Parathyroid adenoma (tissue), 2 donors: ENCODE data around the gene BOK.
"Not testable (repeated sequence)": the region's sequence is repeated elsewhere in the genome, so short reads cannot be mapped to it uniquely, and the experiment has no call there.

ENCODE experiments used
- H2AFZ ChIP-seq: fragments of 300-600 bp; sonication (generic); one replicate; pipeline ENCODE4 v1.7.0; 2017; ENCODE audit warnings: antibody characterized with exemption, mild to moderate bottlenecking
- H3K27ac ChIP-seq: fragments of 300-600 bp; sonication (generic); one replicate; pipeline ENCODE4 v1.7.0; 2017
- H3K27me3 ChIP-seq: fragments of 300-600 bp; sonication (generic); one replicate; pipeline ENCODE4 v1.7.0; 2017; ENCODE audit warnings: low read length; ENCODE audit not compliant: control insufficient read depth, insufficient read depth
- H3K36me3 ChIP-seq: fragments of 300-600 bp; sonication (generic); one replicate; pipeline ENCODE4 v1.7.0; 2017; ENCODE audit warnings: low read length; ENCODE audit not compliant: control insufficient read depth, insufficient read depth
- H3K4me1 ChIP-seq: fragments of 300-600 bp; sonication (generic); one replicate; pipeline ENCODE4 v1.7.0; 2017; ENCODE audit warnings: control low read depth
- H3K4me2 ChIP-seq: fragments of 300-600 bp; sonication (generic); one replicate; pipeline ENCODE4 v1.7.0; 2017; ENCODE audit warnings: low read length
- H3K4me3 ChIP-seq: fragments of 300-600 bp; sonication (generic); one replicate; pipeline ENCODE4 v1.7.0; 2017; ENCODE audit warnings: low read depth, low read length
- H3K79me2 ChIP-seq: fragments of 300-600 bp; sonication (generic); one replicate; pipeline ENCODE4 v1.7.0; 2017; ENCODE audit warnings: control low read depth
- H3K9ac ChIP-seq: fragments of 300-600 bp; sonication (generic); one replicate; pipeline ENCODE4 v1.7.0; 2017; ENCODE audit warnings: mild to moderate bottlenecking
- H3K9me3 ChIP-seq: fragments of 300-600 bp; sonication (generic); one replicate; pipeline ENCODE4 v1.7.0; 2017; ENCODE audit warnings: low read length; ENCODE audit not compliant: control insufficient read depth
- TF ChIP-seq, protein P1 (sequence below): fragments of 300-600 bp; sonication (generic); IDR thresholded peaks from one replicate; pipeline ENCODE4 v1.7.0; 2017; ENCODE audit warnings: antibody characterized with exemption, mild to moderate bottlenecking
- donor health status: primary hyperparathyroidism.

BOK gene

DNA sequence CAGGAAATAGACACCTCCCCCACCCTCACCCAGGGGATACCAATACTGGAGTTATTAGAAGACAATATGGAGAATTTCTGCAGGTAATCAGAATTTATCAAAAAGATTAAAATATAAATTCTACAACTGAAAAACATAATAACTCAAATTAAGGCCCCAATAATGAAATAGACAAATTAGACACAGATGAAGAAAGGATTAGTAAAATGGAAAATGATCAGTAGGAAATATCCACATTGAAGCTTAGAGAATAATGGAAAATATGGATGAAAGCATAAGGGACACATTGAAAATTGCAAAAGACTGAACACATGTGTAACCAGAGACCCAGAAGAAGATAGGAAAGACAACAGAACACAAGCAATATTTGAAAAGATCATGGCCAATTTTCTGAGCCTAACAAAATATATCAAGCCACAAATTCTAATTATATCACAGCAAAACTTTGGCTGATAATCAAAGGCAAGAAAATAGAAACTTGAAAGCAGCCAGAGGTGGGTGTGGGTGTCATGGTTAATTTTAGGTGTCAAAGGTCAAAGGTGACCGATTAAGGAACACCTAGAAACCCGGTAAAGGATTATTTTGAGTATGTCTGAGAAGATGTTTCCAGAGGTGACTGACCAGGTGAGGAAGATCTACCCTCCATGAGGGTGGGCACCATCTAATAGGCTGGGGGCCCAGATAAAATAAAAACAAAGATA, 28.2 kb downstream of the BOK start:
- H3K36me3 ChIP-seq, result peaks cover 3% of the 10 kb centered on the region
- no peak overlapping the region for H3K27ac ChIP-seq
- H3K9ac ChIP-seq, result no peak overlapping the region
- no peaks in the 10 kb centered on the region for H3K4me1 ChIP-seq
- H3K27me3 ChIP-seq, result no peaks in the 10 kb centered on the region
- no peak overlapping the region for H3K4me2 ChIP-seq
- H3K79me2 ChIP-seq, result peaks cover 8% of the 10 kb centered on the region
- H3K4me3 ChIP-seq, result no peak overlapping the region
- peaks cover 7% of the 10 kb centered on the region for H3K9me3 ChIP-seq
- no peak overlapping the region for H2AFZ ChIP-seq
- TF ChIP-seq, protein P1, sequence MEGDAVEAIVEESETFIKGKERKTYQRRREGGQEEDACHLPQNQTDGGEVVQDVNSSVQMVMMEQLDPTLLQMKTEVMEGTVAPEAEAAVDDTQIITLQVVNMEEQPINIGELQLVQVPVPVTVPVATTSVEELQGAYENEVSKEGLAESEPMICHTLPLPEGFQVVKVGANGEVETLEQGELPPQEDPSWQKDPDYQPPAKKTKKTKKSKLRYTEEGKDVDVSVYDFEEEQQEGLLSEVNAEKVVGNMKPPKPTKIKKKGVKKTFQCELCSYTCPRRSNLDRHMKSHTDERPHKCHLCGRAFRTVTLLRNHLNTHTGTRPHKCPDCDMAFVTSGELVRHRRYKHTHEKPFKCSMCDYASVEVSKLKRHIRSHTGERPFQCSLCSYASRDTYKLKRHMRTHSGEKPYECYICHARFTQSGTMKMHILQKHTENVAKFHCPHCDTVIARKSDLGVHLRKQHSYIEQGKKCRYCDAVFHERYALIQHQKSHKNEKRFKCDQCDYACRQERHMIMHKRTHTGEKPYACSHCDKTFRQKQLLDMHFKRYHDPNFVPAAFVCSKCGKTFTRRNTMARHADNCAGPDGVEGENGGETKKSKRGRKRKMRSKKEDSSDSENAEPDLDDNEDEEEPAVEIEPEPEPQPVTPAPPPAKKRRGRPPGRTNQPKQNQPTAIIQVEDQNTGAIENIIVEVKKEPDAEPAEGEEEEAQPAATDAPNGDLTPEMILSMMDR, result no peak

DNA sequence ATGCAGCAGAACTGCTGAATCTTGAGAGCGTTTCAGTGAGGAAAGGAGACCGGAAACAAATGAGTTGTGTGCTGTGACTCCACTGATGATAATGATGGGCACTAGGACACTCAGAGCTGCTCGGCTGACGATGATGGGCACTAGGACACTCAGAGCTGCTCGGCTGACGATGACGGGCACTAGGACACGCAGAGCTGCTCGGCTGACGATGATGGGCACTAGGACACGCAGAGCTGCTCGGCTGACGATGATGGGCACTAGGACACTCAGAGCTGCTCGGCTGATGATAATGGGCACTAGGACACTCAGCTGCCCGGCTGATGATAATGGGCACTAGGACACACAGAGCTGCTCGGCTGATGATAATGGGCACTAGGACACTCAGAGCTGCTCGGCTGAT, 31.3 kb downstream of the BOK start:
- not testable (repeated sequence) for H3K27me3 ChIP-seq, H3K27ac ChIP-seq, H3K9ac ChIP-seq, H3K4me3 ChIP-seq, H3K4me1 ChIP-seq, H3K4me2 ChIP-seq, H3K36me3 ChIP-seq, H2AFZ ChIP-seq, H3K9me3 ChIP-seq
- peaks cover 18% of the 10 kb centered on the region for H3K79me2 ChIP-seq

DNA sequence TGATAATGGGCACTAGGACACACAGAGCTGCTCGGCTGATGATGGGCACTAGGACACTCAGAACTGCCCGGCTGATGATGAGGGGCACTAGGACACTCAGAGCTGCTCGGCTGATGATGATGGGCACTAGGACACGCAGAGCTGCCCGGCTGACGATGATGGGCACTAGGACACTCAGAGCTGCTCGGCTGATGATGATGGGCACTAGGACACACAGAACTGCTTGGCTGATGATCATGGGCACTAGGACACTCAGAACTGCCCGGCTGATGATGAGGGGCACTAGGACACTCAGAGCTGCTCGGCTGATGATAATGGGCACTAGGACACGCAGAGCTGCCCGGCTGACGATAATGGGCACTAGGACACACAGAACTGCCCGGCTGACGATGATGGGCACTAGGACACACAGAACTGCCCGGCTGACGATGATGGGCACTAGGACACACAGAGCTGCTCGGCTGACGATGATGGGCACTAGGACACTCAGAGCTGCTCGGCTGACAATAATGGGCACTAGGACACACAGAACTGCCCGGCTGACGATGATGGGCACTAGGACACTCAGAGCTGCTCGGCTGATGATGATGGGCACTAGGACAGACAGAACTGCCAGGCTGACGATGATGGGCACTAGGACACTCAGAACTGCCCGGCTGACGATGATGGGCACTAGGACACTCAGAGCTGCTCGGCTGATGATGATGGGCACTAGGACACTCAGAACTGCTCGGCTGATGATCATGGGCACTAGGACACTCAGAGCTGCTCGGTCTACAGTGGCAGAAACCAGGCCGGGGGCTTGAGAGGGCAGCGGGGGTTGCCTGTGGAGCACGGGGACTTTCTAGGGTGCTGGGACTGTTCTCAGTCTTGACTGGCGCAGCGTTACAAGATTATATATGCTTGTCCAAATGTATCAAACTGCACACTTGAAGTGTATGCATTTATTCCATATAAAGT, 32.2 kb downstream of the BOK start:
- not testable (repeated sequence) for H3K9ac ChIP-seq, H3K4me3 ChIP-seq, H3K9me3 ChIP-seq, H3K4me1 ChIP-seq, H3K27me3 ChIP-seq, H2AFZ ChIP-seq, H3K27ac ChIP-seq, H3K36me3 ChIP-seq, H3K4me2 ChIP-seq
- H3K79me2 ChIP-seq, result peaks cover 16% of the 10 kb centered on the region

DNA sequence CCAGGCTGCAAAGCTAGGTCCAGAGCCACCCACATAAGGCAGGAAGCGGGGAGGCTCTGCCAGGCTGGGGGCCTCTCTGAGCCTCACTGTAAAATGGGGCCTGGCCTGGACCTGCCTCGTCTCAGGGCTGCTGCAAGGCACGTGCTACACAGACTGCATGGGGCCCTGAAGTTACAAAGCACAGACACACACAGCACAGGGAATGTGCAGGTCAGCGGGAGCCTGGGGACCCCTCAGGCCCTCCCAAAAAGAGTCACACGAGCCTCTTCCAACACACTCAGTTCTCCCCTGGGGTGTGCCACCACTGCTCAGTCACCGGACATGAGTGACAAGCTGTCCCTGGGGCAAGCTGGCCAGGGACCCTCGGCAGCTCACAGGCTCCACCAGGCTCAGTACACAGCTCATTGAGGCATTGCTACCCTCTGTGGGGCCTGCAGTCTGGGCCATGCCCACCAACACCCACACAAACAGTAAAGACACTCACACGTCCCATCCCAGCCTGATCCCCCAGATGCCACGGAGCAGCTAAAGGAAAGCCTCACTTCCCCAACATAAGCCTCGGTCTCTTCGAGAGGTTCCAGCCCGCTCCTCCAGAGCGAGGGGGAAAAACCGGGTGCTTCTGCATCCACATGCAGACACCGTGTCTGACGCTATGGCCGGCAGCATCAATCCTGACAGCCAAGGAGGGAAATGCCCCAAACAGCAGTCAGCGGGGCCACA, 33.7 kb downstream of the BOK start:
- H3K4me1 ChIP-seq, result no peaks in the 10 kb centered on the region
- no peak overlapping the region for H3K27ac ChIP-seq
- no peak overlapping the region for H3K4me2 ChIP-seq
- no peak overlapping the region for H3K9ac ChIP-seq
- no peaks in the 10 kb centered on the region for H3K36me3 ChIP-seq
- peaks cover 15% of the 10 kb centered on the region for H3K79me2 ChIP-seq
- H3K27me3 ChIP-seq, result no peaks in the 10 kb centered on the region
- H3K9me3 ChIP-seq, result peaks cover 2% of the 10 kb centered on the region
- TF ChIP-seq, protein P1, result no peak
- H2AFZ ChIP-seq, result no peak overlapping the region
- H3K4me3 ChIP-seq, result no peak overlapping the region

DNA sequence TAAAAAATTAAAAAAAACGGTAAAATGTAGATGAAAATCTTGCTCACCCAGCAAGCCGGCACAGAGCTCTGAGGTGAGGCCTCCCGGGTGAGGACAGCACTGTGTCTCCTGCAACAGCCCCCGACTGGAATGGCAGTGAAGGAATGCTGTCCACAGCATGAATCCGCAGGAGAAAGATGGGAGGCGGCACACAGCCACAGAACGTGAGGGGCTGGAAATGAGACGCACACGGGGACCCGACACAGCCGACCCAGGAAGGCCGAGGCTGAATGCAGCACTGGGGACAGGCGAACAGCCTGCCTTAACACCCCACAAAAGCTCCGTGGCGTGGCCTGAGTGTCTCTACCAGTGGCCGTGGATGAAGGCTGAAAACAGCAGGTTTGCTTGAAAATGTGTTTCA, 34.7 kb downstream of the BOK start:
- H3K27me3 ChIP-seq, result no peaks in the 10 kb centered on the region
- no peak overlapping the region for H3K4me2 ChIP-seq
- H3K27ac ChIP-seq, result no peak overlapping the region
- H3K9ac ChIP-seq, result no peak overlapping the region
- H3K4me3 ChIP-seq, result no peak overlapping the region
- no peaks in the 10 kb centered on the region for H3K9me3 ChIP-seq
- peaks cover 13% of the 10 kb centered on the region for H3K79me2 ChIP-seq
- no peaks in the 10 kb centered on the region for H3K36me3 ChIP-seq
- TF ChIP-seq, protein P1, result no peak
- H3K4me1 ChIP-seq, result no peaks in the 10 kb centered on the region
- no peak overlapping the region for H2AFZ ChIP-seq
